HuH-7 (cell line): ENCODE results near the gene SHISA2.

Experiments
- DNase-seq: peaks from one replicate; pipeline ENCODE4 v3.0.0; 2011; ENCODE audit warnings: low spot score

SHISA2 gene

GRCh38 chr13:26048741-26049140 is 3.1 kb downstream of the SHISA2 start:
- DNase-seq: no peak

GRCh38 chr13:26047040-26047439 is 4.8 kb downstream of the SHISA2 start:
- no peak for DNase-seq

GRCh38 chr13:26046639-26047038 is 5.2 kb downstream of the SHISA2 start:
- no peak for DNase-seq

- DNase-seq: no peak
Measured at GRCh38 chr13:26045142-26045541, 6.7 kb downstream of the SHISA2 start.

- DNase-seq: no peak
Measured at GRCh38 chr13:26042785-26043184, 9.0 kb downstream of the SHISA2 start.

- no peak for DNase-seq
Measured at GRCh38 chr13:26041444-26041843, 10.4 kb downstream of the SHISA2 start.

- no peak for DNase-seq
Measured at GRCh38 chr13:26038931-26039475, 12.8 kb downstream of the SHISA2 start.

- peak; percentile 24 for DNase-seq
Measured at GRCh38 chr13:26037302-26037701, 14.5 kb downstream of the SHISA2 start.

- no peak for DNase-seq
Measured at GRCh38 chr13:26036383-26036782, 15.4 kb downstream of the SHISA2 start.

GRCh38 chr13:26034018-26034417 is 17.8 kb downstream of the SHISA2 start:
- DNase-seq: no peak

- no peak for DNase-seq
Measured at GRCh38 chr13:26030331-26030730, 21.5 kb downstream of the SHISA2 start.

GRCh38 chr13:26029581-26030136 is 22.2 kb downstream of the SHISA2 start:
- DNase-seq: no peak

- no peak for DNase-seq
Measured at GRCh38 chr13:26026211-26026610, 25.6 kb downstream of the SHISA2 start.

GRCh38 chr13:26025771-26026170 is 26.0 kb downstream of the SHISA2 start:
- no peak for DNase-seq

- no peak for DNase-seq
Measured at GRCh38 chr13:26025196-26025595, 26.6 kb downstream of the SHISA2 start.

- DNase-seq: no peak
Measured at GRCh38 chr13:26024558-26024957, 27.3 kb downstream of the SHISA2 start.

- DNase-seq: no peak
Measured at GRCh38 chr13:26022538-26023292, 29.1 kb downstream of the SHISA2 start.

- DNase-seq: no peak
Measured at GRCh38 chr13:26021956-26022355, 29.9 kb downstream of the SHISA2 start.

- DNase-seq: no peak
Measured at GRCh38 chr13:26021516-26021915, 30.3 kb downstream of the SHISA2 start.

GRCh38 chr13:26020891-26021290 is 30.9 kb downstream of the SHISA2 start:
- DNase-seq: no peak

- DNase-seq: no peak
Measured at GRCh38 chr13:26019881-26020870, 31.6 kb downstream of the SHISA2 start.

GRCh38 chr13:26019251-26019650 is 32.6 kb downstream of the SHISA2 start:
- DNase-seq: no peak
